Naive thymus-derived CD8-positive, alpha-beta T cell (primary cell): ENCODE measurements around the gene PLEKHA1. TPM values are rescaled to one million over a fixed set of nuclear protein-coding genes. Genes with fewer than 3 reads are reported as not detected.

Source experiments
- ATAC-seq, 2 donors: fragments of 150-1000 bp; cut with Tn5 transposase in 1 of 2; sonication (Bioruptor Pico), chemical (Tn5 transposase) in 1 of 2; 1 replicate in 1 of 2; 2 replicates in 1 of 2; pipeline ENCODE4 v1.10.0; 2021; ENCODE audit warnings: mild to moderate bottlenecking in 2 of 2, moderate library complexity in 2 of 2
- POLR2A ChIA-PET: fragments of 350-600 bp; sonication (Branson Sonifier 250); formaldehyde crosslinking; loops from one replicate; lab custom pipeline; 2021; ENCODE audit warnings: antibody characterized with exemption; lab: Charles Lee
- DNase-seq, 10 donors: peaks; one replicate each; pipeline versions ENCODE4 v3.0.0 to v3.0.0-alpha.2; 2020 to 2022
- H3K27ac Mint-ChIP-seq, 10 donors: one replicate each; pipeline ENCODE4 v1.8.0; 2020 to 2022; ENCODE audit warnings: mild to moderate bottlenecking in 10 of 10, mixed read lengths in 10 of 10, moderate library complexity in 4 of 10, inconsistent platforms in 1 of 10
- H3K27me3 Mint-ChIP-seq, 5 donors: one replicate each; pipeline ENCODE4 v1.8.0; 2021 to 2022; ENCODE audit warnings: mixed read lengths in 5 of 5
- H3K36me3 Mint-ChIP-seq, 3 donors: one replicate each; pipeline ENCODE4 v1.8.0; 2020 to 2022; ENCODE audit warnings: mixed read lengths in 3 of 3, mild to moderate bottlenecking in 2 of 3, inconsistent platforms in 1 of 3
- H3K4me1 Mint-ChIP-seq, 4 donors: one replicate each; pipeline ENCODE4 v1.8.0; 2021 to 2022; ENCODE audit warnings: mixed read lengths in 4 of 4
- H3K4me3 Mint-ChIP-seq, 10 donors: one replicate each; pipeline ENCODE4 v1.8.0; 2020 to 2022; ENCODE audit warnings: mild to moderate bottlenecking in 10 of 10, mixed read lengths in 10 of 10, moderate library complexity in 6 of 10, inconsistent platforms in 1 of 10
- H3K9me3 Mint-ChIP-seq, 9 donors: one replicate each; pipeline ENCODE4 v1.8.0; 2020 to 2022; ENCODE audit warnings: mixed read lengths in 9 of 9, mild to moderate bottlenecking in 3 of 9, inconsistent platforms in 1 of 9, moderate library complexity in 1 of 9
- microRNA-seq: library from miRNA; unstranded; fragments of <30 nt; microRNA quantifications from one replicate; pipeline ENCODE4 v1.2.0, GENCODE V29; 2022; ENCODE audit warnings: borderline microRNAs expressed
- polyA plus RNA-seq, 3 donors: library from polyadenylated mRNA; unstranded; fragments of 300-500 nt; fragmentation: Illumina TruSeq; gene quantifications; one replicate each; pipeline ENCODE4 v1.2.3, GENCODE V29; 2021
- total RNA-seq, 8 experiments: library from RNA in 2 of 8; stranded (reverse) in 2 of 8; gene quantifications; one replicate each; pipeline ENCODE4 v1.2.3 and lab custom pipeline; 2021 to 2026

The PLEKHA1 gene
- total and polyA plus RNA-seq, 5 experiments from 2014 or later: 71.4 to 91.6 (median 78.0) TPM

DNA sequence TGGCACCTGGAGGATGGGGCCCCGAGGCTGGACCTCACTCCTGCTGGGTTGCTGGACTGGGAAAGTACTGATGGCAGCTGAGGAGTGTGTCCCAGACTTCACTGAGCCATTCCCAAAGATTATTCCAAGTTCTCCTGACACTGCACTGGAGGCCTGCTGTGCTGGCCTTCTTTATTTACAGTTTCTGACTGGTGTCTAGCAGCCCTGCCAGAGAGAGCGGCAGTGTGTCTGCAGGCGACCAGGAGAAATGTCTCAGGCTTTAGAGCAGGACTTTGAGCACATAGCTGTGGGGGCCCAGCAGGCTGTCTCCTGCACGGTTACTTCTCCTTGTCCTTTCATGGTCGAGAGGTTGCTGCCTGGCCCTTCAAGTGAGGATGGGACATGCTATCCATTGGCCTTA, 102.9 kb downstream of the PLEKHA1 start:
- no peak for ATAC-seq
- Mint-ChIP-seq H3K36me3 (peaks cover 0 to 10% (median 3%) of the 10 kb centered on the region in 3 donors), H3K4me1 (peaks cover 8 to 18% (median 13%) of the 10 kb centered on the region in 4 donors), H3K27ac (no peak overlapping the region), H3K27me3 (peaks cover 3 to 34% (median 13%) of the 10 kb centered on the region in 5 donors), H3K4me3 (no peak overlapping the region), H3K9me3 (peaks cover 0 to 9% (median 3%) of the 10 kb centered on the region in 9 donors)
- POLR2A ChIA-PET: interaction anchor here (0.6 kb wide), 1 partner anchor 39 kb away, joined by 3 read pairs; no protein-coding TSS in a partner anchor
- DNase-seq: no peak

DNA sequence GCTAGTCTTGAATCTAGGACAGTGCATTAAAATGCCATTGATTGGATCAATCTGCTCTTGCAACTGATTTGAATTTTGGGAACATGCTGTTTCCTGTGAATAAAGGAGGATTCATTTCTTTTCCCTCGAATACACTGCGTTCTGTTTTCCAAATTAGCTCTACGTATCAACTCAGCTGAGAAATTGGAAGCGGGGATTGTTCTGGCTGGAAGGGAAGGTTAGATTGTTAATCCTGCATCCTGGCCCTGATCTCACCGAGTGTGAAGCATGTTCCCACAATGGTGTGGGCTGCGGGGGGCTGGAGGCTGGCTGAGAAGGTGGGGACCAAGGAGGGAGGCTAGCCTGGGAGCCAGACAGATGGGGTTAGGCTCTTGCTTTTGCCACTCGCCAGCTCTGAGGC, 104.5 kb downstream of the PLEKHA1 start:
- no peak for DNase-seq
- no peak overlapping the region for H3K4me3 Mint-ChIP-seq
- H3K9me3 Mint-ChIP-seq: peaks cover 0 to 9% (median 3%) of the 10 kb centered on the region in 9 donors
- no peak for ATAC-seq
- H3K4me1 Mint-ChIP-seq: peaks cover 7 to 13% (median 9%) of the 10 kb centered on the region in 4 donors
- POLR2A ChIA-PET: no interaction called here
- peaks cover 3 to 34% (median 15%) of the 10 kb centered on the region in 5 donors for H3K27me3 Mint-ChIP-seq
- no peak overlapping the region for H3K27ac Mint-ChIP-seq
- H3K36me3 Mint-ChIP-seq: peaks cover 0 to 10% (median 3%) of the 10 kb centered on the region in 3 donors

DNA sequence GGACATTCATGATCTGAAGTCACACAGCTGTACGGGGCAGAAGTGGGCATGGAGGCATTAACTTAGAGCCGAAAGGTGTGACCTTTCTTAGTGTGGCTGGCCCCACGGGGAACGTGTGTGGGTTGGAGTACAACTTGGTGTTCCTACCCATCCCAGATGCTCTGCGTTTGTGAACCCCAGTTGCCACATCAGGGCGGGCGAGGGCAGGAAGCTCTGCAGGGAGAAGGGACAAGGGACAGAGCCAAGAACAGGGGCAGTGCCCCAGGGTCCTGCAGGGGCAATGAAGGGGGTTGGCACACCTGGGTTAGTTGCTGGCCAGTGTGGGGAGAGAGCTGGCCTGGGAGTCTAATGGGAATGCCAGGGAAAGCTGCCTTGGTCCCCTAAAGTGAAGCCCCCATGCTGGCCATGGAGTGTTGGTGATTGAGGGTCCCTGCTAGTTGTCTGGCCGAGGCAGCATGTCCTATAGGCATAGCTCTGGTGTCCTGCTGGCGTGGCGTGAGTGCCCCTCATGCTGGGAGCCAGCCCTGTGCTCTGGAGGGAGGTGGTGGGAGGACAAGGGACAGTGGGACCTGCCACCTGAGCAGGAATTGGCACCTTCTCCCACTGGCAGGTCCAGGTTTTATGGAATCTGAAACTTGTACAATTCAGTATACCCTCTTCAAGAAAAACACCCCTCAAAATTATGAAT, 105.8 kb downstream of the PLEKHA1 start:
- ATAC-seq: no peak
- Mint-ChIP-seq H3K36me3 (peaks cover 0 to 10% (median 3%) of the 10 kb centered on the region in 3 donors), H3K9me3 (peaks cover 0 to 9% (median 3%) of the 10 kb centered on the region in 9 donors), H3K27ac (no peak overlapping the region), H3K4me1 (peaks cover 0 to 2% (median under 1%) of the 10 kb centered on the region in 4 donors), H3K4me3 (no peak overlapping the region), H3K27me3 (peaks cover 2 to 34% (median 10%) of the 10 kb centered on the region in 5 donors)
- DNase-seq: no peak
- POLR2A ChIA-PET: no interaction called here

DNA sequence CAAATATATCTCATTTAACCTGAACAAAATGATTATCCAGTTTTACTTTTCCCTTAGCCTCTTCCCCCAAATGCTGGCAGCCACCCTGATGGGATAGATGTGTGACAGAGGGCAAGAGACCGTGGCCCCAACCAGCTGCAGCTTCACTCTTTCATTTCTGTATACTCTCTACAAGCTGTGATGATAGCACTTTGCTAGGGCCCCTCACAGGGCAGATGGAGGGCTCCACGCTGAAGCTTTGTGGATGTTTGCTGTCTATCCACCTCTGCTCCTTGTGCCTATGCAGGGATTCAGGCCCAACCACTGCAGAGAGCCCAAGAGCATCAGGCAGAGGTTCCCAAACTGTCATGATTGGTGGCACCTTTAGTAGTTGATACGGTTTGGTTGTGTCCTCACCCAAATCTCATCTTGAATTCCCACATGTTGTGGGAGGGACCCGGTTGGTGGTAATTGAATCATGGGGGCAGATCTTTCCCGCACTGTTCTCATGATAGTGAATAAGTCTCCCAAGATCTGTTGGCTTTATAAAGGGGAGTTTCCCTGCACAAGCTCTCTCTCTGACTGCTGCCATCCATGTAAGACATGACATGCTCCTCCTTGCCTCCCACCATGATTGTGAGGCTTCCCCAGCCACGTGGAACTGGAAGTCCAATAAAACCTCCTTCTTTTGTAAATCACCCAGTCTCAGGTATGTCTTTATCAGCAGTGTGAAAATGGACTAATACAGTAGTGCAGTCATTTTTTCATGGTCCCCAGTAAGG, 107.0 kb downstream of the PLEKHA1 start:
- H3K27ac Mint-ChIP-seq: no peak overlapping the region
- POLR2A ChIA-PET: no interaction called here
- peaks cover 0 to 10% (median 3%) of the 10 kb centered on the region in 3 donors for H3K36me3 Mint-ChIP-seq
- peaks cover 0 to 9% (median 3%) of the 10 kb centered on the region in 9 donors for H3K9me3 Mint-ChIP-seq
- H3K27me3 Mint-ChIP-seq: peaks cover 2 to 25% (median 10%) of the 10 kb centered on the region in 5 donors
- ATAC-seq (no peak), DNase-seq (no peak)
- peaks cover 0 to 2% (median 0%) of the 10 kb centered on the region in 4 donors for H3K4me1 Mint-ChIP-seq
- H3K4me3 Mint-ChIP-seq: no peak overlapping the region

Small RNA genes lying within 50 kb of the gene (microRNA-seq; reads per million reads assigned to microRNA genes)
- gene MIR3941: 16.1 reads per million, percentile 39 among the genes with 10 or more reads in this experiment

Other genes starting within 250 kb of the PLEKHA1 start
- gene BTBD16, start 103.4 kb upstream of the PLEKHA1 start, total RNA-seq: not detected
- gene BTBD16, start 103.4 kb upstream of the PLEKHA1 start, polyA plus RNA-seq: not detected
- not detected for gene ARMS2, start 79.9 kb downstream of the PLEKHA1 start, total RNA-seq
- not detected for gene ARMS2, start 79.9 kb downstream of the PLEKHA1 start, polyA plus RNA-seq
- gene HTRA1, start 86.8 kb downstream of the PLEKHA1 start, total RNA-seq: not detected
- not detected for gene HTRA1, start 86.8 kb downstream of the PLEKHA1 start, polyA plus RNA-seq
- gene DMBT1, start 186.0 kb downstream of the PLEKHA1 start, total RNA-seq: not detected
- not detected for gene DMBT1, start 186.0 kb downstream of the PLEKHA1 start, polyA plus RNA-seq